GM15510 (cell line): Measurements from ENCODE around the gene OR5T1.

Experiments
- POLR2A ChIP-seq: IDR thresholded peaks from 3 replicates; pipeline ENCODE4 v1.6.1; 2011; ENCODE audit warnings: borderline replicate concordance; ENCODE audit not compliant: insufficient read length; ENCODE audit errors: extremely low read depth

OR5T1 gene

GRCh38 chr11:56273854-56274253 is at the start of gene OR5T1:
OR5T1 (plus strand) TSS chr11:56274154; CDS start chr11:56275639, 1,485 bp downstream.
- no peak for TF ChIP-seq POLR2A

GRCh38 chr11:56234155-56234554 is 39.8 kb upstream of the OR5T1 start, which contains the start of gene OR5T2:
OR5T2 (minus strand) TSS chr11:56234255; CDS start chr11:56233062, 1,193 bp downstream.
- TF ChIP-seq POLR2A: no peak

GRCh38 chr11:56251954-56252353 is 22.0 kb upstream of the OR5T1 start, which contains the start of gene OR5T3:
OR5T3 (plus strand) TSS chr11:56252254; CDS start chr11:56252254, 0 bp downstream.
- TF ChIP-seq POLR2A: no peak

GRCh38 chr11:56271092-56271491 is 2.9 kb upstream of the OR5T1 start:
- no peak for TF ChIP-seq POLR2A

GRCh38 chr11:56292154-56292553 is 18.2 kb downstream of the OR5T1 start, which contains the start of gene OR8H1:
OR8H1 (minus strand) TSS chr11:56292254; CDS start chr11:56291062, 1,192 bp downstream.
- TF ChIP-seq POLR2A: no peak

GRCh38 chr11:56296898-56297297 is 22.9 kb downstream of the OR5T1 start:
- no peak for TF ChIP-seq POLR2A

- TF ChIP-seq POLR2A: no peak
Measured at GRCh38 chr11:56307836-56308235, 33.9 kb downstream of the OR5T1 start.

GRCh38 chr11:56314844-56315243 is 40.9 kb downstream of the OR5T1 start, which contains the start of gene OR8K3:
OR8K3 (plus strand) TSS chr11:56315144; CDS start chr11:56318307, 3,163 bp downstream.
- no peak for TF ChIP-seq POLR2A
